NCI-H748 (cell line): ENCODE results near the gene THUMPD1.
"Not testable (repeated sequence)": the region's sequence is repeated elsewhere in the genome, so short reads cannot be mapped to it uniquely, and the experiment has no call there.

Experiments used
- DNase-seq: peaks from one replicate; lab custom pipeline; 2025; ENCODE audit not compliant: unreplicated experiment; lab: John Stamatoyannopoulos, UW

Gene THUMPD1, protein sequence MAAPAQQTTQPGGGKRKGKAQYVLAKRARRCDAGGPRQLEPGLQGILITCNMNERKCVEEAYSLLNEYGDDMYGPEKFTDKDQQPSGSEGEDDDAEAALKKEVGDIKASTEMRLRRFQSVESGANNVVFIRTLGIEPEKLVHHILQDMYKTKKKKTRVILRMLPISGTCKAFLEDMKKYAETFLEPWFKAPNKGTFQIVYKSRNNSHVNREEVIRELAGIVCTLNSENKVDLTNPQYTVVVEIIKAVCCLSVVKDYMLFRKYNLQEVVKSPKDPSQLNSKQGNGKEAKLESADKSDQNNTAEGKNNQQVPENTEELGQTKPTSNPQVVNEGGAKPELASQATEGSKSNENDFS

GRCh38 chr16:20741554-20742285 lies at the start of gene THUMPD1:
Gene THUMPD1, minus strand, starts transcription at chr16:20741818. Its CDS starts 79 bp downstream, at chr16:20741739.
- peak; percentile 91 for DNase-seq

DNA sequence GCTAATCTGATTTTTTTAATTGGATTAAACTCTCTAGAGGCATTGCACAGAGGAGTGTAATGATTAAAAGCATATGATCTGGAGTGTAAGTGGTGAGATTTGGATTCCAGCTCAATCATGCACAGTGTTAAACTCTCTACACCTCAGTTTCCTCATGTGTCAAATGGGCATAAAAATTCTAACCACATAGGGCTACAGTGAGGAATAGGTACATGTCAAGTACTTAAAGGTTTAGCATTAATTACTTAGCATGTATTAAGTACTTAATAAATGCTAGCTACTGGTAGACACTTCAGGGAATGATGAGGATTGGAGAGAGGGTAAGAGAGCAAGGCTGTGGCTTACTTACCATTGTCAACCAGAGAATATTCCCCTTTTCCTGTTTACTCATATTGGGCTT lies 47.5 kb upstream of the THUMPD1 start:
- no peak for DNase-seq

DNA sequence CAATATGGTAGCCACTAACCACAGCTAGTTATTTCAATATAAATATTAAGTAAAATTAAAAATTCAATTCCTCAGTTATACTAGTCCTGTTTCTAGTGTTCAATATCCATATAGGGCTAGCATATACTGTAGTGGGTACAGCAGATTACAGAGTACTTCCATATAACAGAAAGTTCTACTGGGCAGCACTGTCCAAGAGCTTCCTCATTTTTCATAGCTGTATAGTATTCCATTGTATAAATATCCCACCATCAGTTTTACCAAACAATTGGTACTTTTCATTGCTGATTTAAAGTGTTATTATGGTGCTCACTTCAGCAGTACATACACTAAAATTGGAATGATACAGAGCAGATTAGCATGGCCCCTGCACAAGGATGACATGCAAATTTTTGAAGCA lies 42.6 kb upstream of the THUMPD1 start:
- no peak for DNase-seq

- DNase-seq, result no peak
These were observed 40.9 kb upstream of the THUMPD1 start for GRCh38 chr16:20782470-20782869.

GRCh38 chr16:20781697-20782096 lies 40.1 kb upstream of the THUMPD1 start:
- no peak for DNase-seq

GRCh38 chr16:20774703-20775362 lies 33.2 kb upstream of the THUMPD1 start:
- DNase-seq, result peak; percentile 54

DNA sequence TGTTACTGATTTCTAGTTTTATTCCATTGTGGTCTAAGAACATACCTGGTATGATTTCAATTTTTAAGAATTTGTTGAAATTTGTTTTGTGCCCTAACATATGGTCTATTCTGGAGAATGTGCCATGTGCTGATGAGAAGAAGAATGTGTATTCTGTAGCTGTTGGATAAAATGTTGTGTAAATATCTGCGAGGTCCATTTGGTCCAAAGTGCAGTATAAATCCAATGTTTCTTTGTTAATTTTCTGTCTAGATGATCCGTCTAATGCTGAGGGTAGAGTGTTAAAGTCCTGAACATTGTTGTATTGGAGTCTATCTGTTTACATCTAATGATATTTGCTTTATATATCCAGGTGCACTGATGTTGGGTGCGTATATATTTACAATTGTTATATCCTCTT lies 32.1 kb upstream of the THUMPD1 start:
- DNase-seq, result no peak

DNA sequence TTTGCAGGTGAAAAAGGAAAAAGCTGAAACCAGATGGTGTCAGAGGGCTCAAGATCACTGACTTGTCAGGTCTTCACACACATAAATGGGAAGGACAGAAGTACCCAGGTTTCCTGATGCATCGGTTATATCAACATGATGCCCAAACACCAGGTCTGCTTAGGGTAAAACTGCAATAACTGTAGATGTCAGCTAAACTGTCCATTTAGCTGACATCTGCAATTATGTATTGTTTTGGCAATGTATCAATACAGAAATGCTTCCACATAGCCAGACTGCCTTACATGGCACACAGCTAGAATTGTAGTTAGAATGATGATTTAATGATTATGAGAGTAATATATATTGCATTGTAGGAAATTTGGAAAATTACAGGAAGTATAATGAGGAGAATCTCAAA lies 27.2 kb upstream of the THUMPD1 start:
- no peak for DNase-seq

- no peak for DNase-seq
These were observed 26.5 kb upstream of the THUMPD1 start for GRCh38 chr16:20768121-20768520.

- no peak for DNase-seq
These were observed 26.0 kb upstream of the THUMPD1 start for GRCh38 chr16:20767577-20767976.

DNA sequence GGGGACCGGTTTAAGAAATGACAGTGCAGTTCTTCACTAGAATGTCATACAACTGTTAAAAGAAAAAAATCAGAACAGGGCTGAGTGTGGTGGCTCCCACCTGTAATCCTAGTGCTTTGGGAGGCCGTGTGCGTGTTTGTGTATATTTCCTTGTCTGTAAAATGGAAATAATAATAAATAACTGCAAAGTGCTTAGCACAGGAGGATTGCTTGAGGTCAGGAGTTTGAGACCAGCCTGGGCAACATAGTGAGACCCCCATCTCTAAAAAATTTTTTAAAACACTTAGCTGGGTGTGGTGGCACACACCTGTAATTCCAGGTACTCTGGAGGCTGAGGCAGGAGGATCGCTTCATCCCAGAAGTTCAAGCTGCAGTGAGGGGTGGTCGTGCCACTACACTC lies 24.7 kb upstream of the THUMPD1 start:
- DNase-seq, result no peak

GRCh38 chr16:20765732-20766131 lies 24.1 kb upstream of the THUMPD1 start:
- no peak for DNase-seq

DNA sequence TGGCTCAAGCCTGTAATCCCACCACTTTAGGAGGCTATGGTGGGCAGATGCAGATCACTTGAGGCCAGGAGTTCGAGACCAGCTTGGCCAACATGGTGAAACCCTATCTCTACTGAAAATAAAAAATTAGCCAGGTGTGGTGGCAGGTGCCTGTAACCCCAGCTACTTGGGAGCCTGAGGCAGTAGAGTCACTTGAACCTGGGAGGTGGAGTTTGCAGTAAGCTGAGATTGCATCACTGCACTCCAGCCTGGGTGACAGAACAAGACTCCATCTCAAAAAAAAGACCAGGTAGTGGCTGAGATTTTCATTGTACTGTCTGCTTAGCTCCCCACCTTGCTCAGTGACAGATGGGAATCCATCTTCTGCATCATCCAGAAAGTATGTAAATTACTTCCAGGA lies 22.8 kb upstream of the THUMPD1 start:
- not testable (repeated sequence) for DNase-seq

GRCh38 chr16:20763461-20764232 lies 22.0 kb upstream of the THUMPD1 start, which contains the start of gene ACSM3:
Gene ACSM3, plus strand, starts transcription at chr16:20764014. Its CDS starts 6,021 bp downstream, at chr16:20770035.
- DNase-seq, result peak; percentile 14

- no peak for DNase-seq
These were observed 20.9 kb upstream of the THUMPD1 start for GRCh38 chr16:20762404-20763123.

- no peak for DNase-seq
These were observed 19.6 kb upstream of the THUMPD1 start for GRCh38 chr16:20761175-20761574.

DNA sequence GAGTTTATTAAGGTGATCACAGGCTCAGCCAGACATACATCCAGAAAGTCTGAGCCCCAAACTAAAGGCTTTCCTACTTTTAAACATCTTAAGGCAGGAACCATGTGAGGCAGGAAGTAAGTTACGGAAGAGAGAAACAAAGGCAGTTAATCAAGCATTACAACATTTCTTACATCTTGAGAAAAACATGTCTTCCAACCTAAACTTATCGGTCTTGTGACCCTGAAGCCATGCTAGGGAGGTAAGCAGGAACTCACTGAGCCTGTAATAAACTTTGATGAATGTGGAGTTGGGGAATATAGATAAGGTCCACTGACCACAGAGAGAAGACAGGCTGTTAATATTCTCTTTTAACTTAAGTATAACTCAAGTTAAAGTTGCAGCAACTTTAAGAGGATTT lies 18.7 kb upstream of the THUMPD1 start:
- no peak for DNase-seq

DNA sequence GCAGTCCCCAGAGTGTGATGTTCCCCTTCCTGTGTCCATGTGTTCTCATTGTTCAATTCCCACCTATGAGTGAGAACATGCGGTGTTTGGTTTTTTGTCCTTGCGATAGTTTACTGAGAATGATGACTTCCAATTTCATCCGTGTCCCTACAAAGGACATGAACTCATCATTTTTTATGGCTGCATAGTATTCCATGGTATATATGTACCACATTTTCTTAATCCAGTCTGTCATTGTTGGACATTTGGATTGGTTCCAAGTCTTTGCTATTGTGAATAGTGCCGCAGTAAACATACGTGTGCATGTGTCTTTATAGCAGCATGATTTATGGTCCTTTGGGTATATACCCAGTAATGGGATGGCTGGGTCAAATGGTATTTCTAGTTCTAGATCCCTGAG lies 14.2 kb upstream of the THUMPD1 start:
- not testable (repeated sequence) for DNase-seq

DNA sequence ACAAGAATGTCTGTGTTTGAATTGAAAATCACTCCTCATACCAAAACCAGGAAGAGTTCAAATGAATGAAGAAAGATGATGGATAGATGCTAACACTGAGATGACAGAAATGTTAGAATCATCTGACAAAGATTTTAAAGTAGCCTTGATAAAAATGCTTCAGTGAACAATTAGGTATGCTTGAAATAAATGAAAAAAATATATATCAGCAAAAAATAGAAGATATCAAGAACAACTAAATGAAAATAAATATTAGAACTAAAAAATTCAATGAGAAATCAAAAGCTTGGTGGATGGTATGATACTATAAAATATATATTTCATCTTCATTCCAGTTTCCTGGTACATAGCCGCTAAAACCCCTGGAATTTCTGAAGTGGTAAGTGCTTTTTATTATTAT lies 13.6 kb upstream of the THUMPD1 start:
- DNase-seq, result no peak

GRCh38 chr16:20753727-20754126 lies 12.1 kb upstream of the THUMPD1 start:
- DNase-seq, result no peak
